NCI-H510A (cell line): ENCODE measurements around the gene ZNF514.
A peak's percentile ranks its signal among the peaks of the same experiment; 100 is the strongest.
"Not testable (repeated sequence)": the region's sequence is repeated elsewhere in the genome, so short reads cannot be mapped to it uniquely, and the experiment has no call there.

ENCODE experiments used
- DNase-seq: peaks from one replicate; lab custom pipeline; 2025; lab: John Stamatoyannopoulos, UW

Gene ZNF514

GRCh38 chr2:95138702-95139101 lies 20.9 kb downstream of the ZNF514 start:
- DNase-seq: no peak

- DNase-seq: no peak
These were observed 37.5 kb downstream of the ZNF514 start for GRCh38 chr2:95122197-95122551.

GRCh38 chr2:95121407-95122196 lies 38.0 kb downstream of the ZNF514 start, which contains the start of gene MRPS5:
Gene MRPS5 (minus strand): TSS chr2:95121808. CDS start chr2:95121791, 17 bp downstream.
- DNase-seq: peak; percentile 48

GRCh38 chr2:95121093-95121406 lies 38.6 kb downstream of the ZNF514 start:
- no peak for DNase-seq

GRCh38 chr2:95115418-95115817 lies 44.2 kb downstream of the ZNF514 start:
- peak; percentile 38 for DNase-seq

- DNase-seq: no peak
These were observed 46.2 kb downstream of the ZNF514 start for GRCh38 chr2:95113464-95113863.

GRCh38 chr2:95110395-95110794 lies 49.3 kb downstream of the ZNF514 start:
- no peak for DNase-seq

GRCh38 chr2:95109260-95109659 lies 50.4 kb downstream of the ZNF514 start:
- no peak for DNase-seq

GRCh38 chr2:95106081-95106480 lies 53.6 kb downstream of the ZNF514 start:
- DNase-seq: no peak

- DNase-seq: no peak
These were observed 55.0 kb downstream of the ZNF514 start for GRCh38 chr2:95104606-95105005.

GRCh38 chr2:95099910-95100309 lies 59.7 kb downstream of the ZNF514 start:
- DNase-seq: no peak

- DNase-seq: not testable (repeated sequence)
These were observed 61.4 kb downstream of the ZNF514 start for GRCh38 chr2:95098273-95098672.
